ENCODE measurements around the gene LPP. TPM values are rescaled to one million over a fixed set of nuclear protein-coding genes. Genes with fewer than 3 reads are reported as not detected.

The LPP gene
- total and polyA plus RNA-seq, 2 of the 13 experiments (the other 11 are each of a cell fraction or from before 2014, with no cell fraction given) = 19.2 to 29.9 TPM

GRCh38 chr3:188170461-188171459, 16.8 kb downstream of the LPP start (continued):
- peak; percentile 69; the same call in 1 of the 2 replicates for TF ChIP-seq ZNF850 (CRISPR knock-in tag; conservative IDR thresholded peaks at IDR 0.05)
- TF ChIP-seq LBX2 (CRISPR knock-in tag; IDR thresholded peaks at IDR 0.05; ENCODE audit: borderline replicate concordance) = no peak
- TF ChIP-seq KAT8 (CRISPR knock-in tag; IDR thresholded peaks at IDR 0.05) = peak; percentile 81
- no peak for TF ChIP-seq ZSCAN22 (CRISPR knock-in tag; IDR thresholded peaks at IDR 0.05)
- TF ChIP-seq SSRP1 (CRISPR knock-in tag; IDR thresholded peaks at IDR 0.05) = peak; percentile 76; the same call in 1 of the 2 replicates
- TF ChIP-seq ZNF792 (CRISPR knock-in tag; IDR thresholded peaks at IDR 0.05) = peak; percentile 52; the same call in 1 of the 2 replicates
- TF ChIP-seq CREB1 (IDR thresholded peaks at IDR 0.05) = 0 out of 2 replicates have a peak, but pooled peaks have one; percentile 19
- peak; percentile 66; the same call in 1 of the 2 replicates for TF ChIP-seq CREB1 (CRISPR knock-in tag; IDR thresholded peaks at IDR 0.05)
- no peak for TF ChIP-seq ZNF720 (CRISPR knock-in tag; IDR thresholded peaks at IDR 0.05)
- peak; percentile 77; the same call in 1 of the 2 replicates for TF ChIP-seq ETV5 (CRISPR knock-in tag; IDR thresholded peaks at IDR 0.05; ENCODE audit: borderline replicate concordance)
- TF ChIP-seq ZNF558 (CRISPR knock-in tag; IDR thresholded peaks at IDR 0.05; ENCODE audit: borderline replicate concordance) = peak; percentile 28; the same call in 1 of the 2 replicates
- peak; percentile 22; the same call in 1 of the 2 replicates for TF ChIP-seq PHF8 (CRISPR knock-in tag; IDR thresholded peaks at IDR 0.05)
- peak; percentile 74; the same call in 1 of the 2 replicates for TF ChIP-seq YEATS4 (CRISPR knock-in tag; IDR thresholded peaks at IDR 0.05; ENCODE audit: borderline replicate concordance)
- no peak for TF ChIP-seq ZSCAN31 (CRISPR knock-in tag; IDR thresholded peaks at IDR 0.05; ENCODE audit: low read depth)
- TF ChIP-seq ZNF512B (CRISPR knock-in tag; IDR thresholded peaks at IDR 0.05; ENCODE audit: borderline replicate concordance) = peak; percentile 79; the same call in 1 of the 2 replicates
- peak; percentile 47; the same call in 1 of the 2 replicates for TF ChIP-seq CCDC6 (CRISPR knock-in tag; IDR thresholded peaks at IDR 0.05)
- no peak for TF ChIP-seq MYC (CRISPR knock-in tag; IDR thresholded peaks at IDR 0.05; ENCODE audit: borderline replicate concordance)
- no peak for TF ChIP-seq ATM (IDR thresholded peaks at IDR 0.05; ENCODE audit: borderline replicate concordance)
- TF ChIP-seq MZF1 (CRISPR knock-in tag; IDR thresholded peaks at IDR 0.05; ENCODE audit: borderline replicate concordance) = no peak
- TF ChIP-seq ZNF101 (CRISPR knock-in tag; IDR thresholded peaks at IDR 0.05; ENCODE audit: borderline replicate concordance, low read depth) = no peak
